C4-2B (cell line): ENCODE measurements around the gene DNMT1.

Experiments
- ZFX ChIP-seq: fragments of 450-650 bp; IDR thresholded peaks from 2 replicates; pipeline ENCODE4 v1.6.1; 2017
- TF ChIP-seq, protein P1 (sequence below): fragments of 450-650 bp; conservative IDR thresholded peaks from 2 replicates; pipeline ENCODE4 v1.5.1; 2017; ENCODE audit warnings: mild to moderate bottlenecking

DNA sequence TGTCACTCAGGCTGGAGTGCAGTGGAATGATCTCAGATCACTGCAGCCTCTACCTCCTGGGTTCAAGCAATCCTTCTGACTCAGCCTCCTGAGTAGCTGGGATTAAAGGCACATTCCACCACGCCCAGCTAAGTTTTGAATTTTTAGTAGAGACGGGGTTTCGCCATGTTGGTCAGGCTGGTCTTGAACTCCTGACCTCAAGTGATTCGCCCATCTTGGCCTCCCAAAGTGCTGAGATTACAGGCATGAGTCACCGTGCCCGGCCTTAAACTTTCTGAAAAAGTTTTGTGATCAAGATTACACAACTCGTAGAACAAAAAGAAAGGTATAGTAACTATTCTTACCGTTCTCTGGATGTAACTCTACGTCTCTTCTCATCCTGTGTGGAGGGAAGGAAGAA, 21.2 kb downstream of the DNMT1 start:
- TF ChIP-seq, protein P1, sequence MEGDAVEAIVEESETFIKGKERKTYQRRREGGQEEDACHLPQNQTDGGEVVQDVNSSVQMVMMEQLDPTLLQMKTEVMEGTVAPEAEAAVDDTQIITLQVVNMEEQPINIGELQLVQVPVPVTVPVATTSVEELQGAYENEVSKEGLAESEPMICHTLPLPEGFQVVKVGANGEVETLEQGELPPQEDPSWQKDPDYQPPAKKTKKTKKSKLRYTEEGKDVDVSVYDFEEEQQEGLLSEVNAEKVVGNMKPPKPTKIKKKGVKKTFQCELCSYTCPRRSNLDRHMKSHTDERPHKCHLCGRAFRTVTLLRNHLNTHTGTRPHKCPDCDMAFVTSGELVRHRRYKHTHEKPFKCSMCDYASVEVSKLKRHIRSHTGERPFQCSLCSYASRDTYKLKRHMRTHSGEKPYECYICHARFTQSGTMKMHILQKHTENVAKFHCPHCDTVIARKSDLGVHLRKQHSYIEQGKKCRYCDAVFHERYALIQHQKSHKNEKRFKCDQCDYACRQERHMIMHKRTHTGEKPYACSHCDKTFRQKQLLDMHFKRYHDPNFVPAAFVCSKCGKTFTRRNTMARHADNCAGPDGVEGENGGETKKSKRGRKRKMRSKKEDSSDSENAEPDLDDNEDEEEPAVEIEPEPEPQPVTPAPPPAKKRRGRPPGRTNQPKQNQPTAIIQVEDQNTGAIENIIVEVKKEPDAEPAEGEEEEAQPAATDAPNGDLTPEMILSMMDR, result no peak
- no peak for TF ChIP-seq ZFX
